Adrenal gland (tissue), 5 donors: ENCODE results near the gene SLC37A1.

Experiments
- POLR2A ChIP-seq, 2 donors: fragments of 450-650 bp; IDR thresholded peaks; one replicate each; pipeline ENCODE4 v1.6.1; 2017; ENCODE audit warnings: antibody characterized with exemption in 2 of 2, mild to moderate bottlenecking in 2 of 2, moderate library complexity in 1 of 2
- TF ChIP-seq, protein P1 (sequence below), 6 experiments: fragments of 450-650 bp in 4 of 6; fragments of 200-600 bp in 2 of 6; sonication (generic) in 1 of 6; IDR thresholded peaks; 1 replicate in 5 of 6; 2 replicates in 1 of 6; pipeline versions ENCODE4 v1.5.1 to v1.8.0; 2016 to 2021; ENCODE audit warnings: antibody characterized with exemption in 6 of 6, mild to moderate bottlenecking in 2 of 6, moderate library complexity in 1 of 6
- donor health status: DM: no; HTN: no; CAD: no.

GRCh38 chr21:42509244-42509643 lies 4.4 kb upstream of the SLC37A1 start:
- TF ChIP-seq, protein P1, sequence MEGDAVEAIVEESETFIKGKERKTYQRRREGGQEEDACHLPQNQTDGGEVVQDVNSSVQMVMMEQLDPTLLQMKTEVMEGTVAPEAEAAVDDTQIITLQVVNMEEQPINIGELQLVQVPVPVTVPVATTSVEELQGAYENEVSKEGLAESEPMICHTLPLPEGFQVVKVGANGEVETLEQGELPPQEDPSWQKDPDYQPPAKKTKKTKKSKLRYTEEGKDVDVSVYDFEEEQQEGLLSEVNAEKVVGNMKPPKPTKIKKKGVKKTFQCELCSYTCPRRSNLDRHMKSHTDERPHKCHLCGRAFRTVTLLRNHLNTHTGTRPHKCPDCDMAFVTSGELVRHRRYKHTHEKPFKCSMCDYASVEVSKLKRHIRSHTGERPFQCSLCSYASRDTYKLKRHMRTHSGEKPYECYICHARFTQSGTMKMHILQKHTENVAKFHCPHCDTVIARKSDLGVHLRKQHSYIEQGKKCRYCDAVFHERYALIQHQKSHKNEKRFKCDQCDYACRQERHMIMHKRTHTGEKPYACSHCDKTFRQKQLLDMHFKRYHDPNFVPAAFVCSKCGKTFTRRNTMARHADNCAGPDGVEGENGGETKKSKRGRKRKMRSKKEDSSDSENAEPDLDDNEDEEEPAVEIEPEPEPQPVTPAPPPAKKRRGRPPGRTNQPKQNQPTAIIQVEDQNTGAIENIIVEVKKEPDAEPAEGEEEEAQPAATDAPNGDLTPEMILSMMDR (IDR thresholded peaks at IDR 0.05): no peak
- no peak for TF ChIP-seq POLR2A (IDR thresholded peaks at IDR 0.05)
